ENCODE measurements around the gene BAZ1B.

Gene BAZ1B

DNA sequence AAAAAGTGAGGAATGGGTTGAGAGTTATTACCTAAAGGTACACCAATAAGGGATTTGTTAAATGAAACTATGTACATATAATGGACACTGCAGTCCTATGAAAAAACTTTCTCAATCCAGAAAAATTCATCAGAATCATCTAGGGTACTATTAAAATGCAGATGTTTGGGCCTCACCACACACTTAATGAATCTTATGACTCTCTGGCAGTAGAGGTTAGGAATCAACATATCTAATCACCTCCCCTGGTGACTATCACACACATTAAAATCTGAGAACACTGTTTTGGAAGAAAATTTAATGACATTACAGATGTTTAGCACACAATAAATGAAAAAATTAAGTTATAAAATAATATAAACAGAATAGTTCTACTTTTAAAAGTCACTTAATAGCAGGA lies 32.1 kb downstream of the BAZ1B start (continued):
- no peak for TF ChIP-seq SCRT1 (tag by site-specific recombination; IDR thresholded peaks at IDR 0.05; ENCODE audit: borderline replicate concordance)
- TF ChIP-seq ZBTB20 (tag by site-specific recombination; IDR thresholded peaks at IDR 0.05) = no peak
- TF ChIP-seq, protein P1, sequence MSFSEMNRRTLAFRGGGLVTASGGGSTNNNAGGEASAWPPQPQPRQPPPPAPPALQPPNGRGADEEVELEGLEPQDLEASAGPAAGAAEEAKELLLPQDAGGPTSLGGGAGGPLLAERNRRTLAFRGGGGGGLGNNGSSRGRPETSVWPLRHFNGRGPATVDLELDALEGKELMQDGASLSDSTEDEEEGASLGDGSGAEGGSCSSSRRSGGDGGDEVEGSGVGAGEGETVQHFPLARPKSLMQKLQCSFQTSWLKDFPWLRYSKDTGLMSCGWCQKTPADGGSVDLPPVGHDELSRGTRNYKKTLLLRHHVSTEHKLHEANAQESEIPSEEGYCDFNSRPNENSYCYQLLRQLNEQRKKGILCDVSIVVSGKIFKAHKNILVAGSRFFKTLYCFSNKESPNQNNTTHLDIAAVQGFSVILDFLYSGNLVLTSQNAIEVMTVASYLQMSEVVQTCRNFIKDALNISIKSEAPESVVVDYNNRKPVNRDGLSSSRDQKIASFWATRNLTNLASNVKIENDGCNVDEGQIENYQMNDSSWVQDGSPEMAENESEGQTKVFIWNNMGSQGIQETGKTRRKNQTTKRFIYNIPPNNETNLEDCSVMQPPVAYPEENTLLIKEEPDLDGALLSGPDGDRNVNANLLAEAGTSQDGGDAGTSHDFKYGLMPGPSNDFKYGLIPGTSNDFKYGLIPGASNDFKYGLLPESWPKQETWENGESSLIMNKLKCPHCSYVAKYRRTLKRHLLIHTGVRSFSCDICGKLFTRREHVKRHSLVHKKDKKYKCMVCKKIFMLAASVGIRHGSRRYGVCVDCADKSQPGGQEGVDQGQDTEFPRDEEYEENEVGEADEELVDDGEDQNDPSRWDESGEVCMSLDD (tag by site-specific recombination; IDR thresholded peaks at IDR 0.05) = no peak
- no peak for TF ChIP-seq ZNF280D (tag by site-specific recombination; IDR thresholded peaks at IDR 0.05)
- no peak for TF ChIP-seq ZNF530 (tag by site-specific recombination; IDR thresholded peaks at IDR 0.05; ENCODE audit: low read depth)
- no peak for TF ChIP-seq ZNF473 (tag by site-specific recombination; IDR thresholded peaks at IDR 0.05)
- TF ChIP-seq ZNF501 (tag by site-specific recombination; IDR thresholded peaks at IDR 0.05) = no peak
- no peak for TF ChIP-seq ZNF610 (tag by site-specific recombination; IDR thresholded peaks at IDR 0.05; ENCODE audit: borderline replicate concordance)
- no peak for TF ChIP-seq ZNF560 (tag by site-specific recombination; IDR thresholded peaks at IDR 0.05; ENCODE audit: borderline replicate concordance)
- TF ChIP-seq ZNF132 (tag by site-specific recombination; IDR thresholded peaks at IDR 0.05; ENCODE audit: borderline replicate concordance) = no peak
- no peak for TF ChIP-seq ZNF677 (tag by site-specific recombination; IDR thresholded peaks at IDR 0.05)
- TF ChIP-seq HOXC10 (CRISPR knock-in tag; IDR thresholded peaks at IDR 0.05) = no peak

DNA sequence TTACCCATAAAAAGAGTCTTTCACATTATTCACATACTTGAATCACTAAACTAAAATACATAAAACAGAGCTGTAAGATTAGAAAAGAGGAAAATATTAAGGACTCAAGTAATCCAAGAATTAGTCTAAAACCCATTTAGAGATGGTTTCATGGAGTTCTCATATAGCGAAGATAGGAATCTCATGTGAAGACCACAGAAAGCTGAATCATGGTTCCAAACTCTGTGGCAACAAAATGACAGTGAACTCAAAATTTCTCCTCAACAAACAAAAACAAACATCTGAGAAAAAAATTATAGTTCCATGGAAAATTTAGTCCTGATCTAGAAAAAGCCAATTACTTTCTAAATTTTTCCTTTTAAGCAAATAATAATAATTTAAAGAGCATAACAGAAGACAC lies 34.6 kb downstream of the BAZ1B start:
- peaks cover 2% of the 10 kb centered on the region; the same call in 1 of the 2 replicates for H3K4me1 ChIP-seq (ENCODE audit: control insufficient read depth, insufficient read depth, low read length)
- H3K36me3 ChIP-seq (ENCODE audit: control insufficient read depth in 2 of 2, insufficient read depth in 1 of 2, low read length in 2 of 2) = peaks cover 74 to 78% of the 10 kb centered on the region in 2 experiments
- CTCF ChIA-PET = interaction anchor here (0.5 to 2.0 kb wide), 4 partner anchors 14 to 36 kb away, joined by 3 to 7 read pairs (median 4); no protein-coding TSS in a partner anchor

GRCh38 chr7:73483171-73483570 lies 38.9 kb downstream of the BAZ1B start:
- no peaks in the 10 kb centered on the region for H3K9me3 ChIP-seq (ENCODE audit: control insufficient read depth, insufficient read depth, low read depth, low read length)
- H3K27ac ChIP-seq (ENCODE audit: extremely low read depth, low read depth, low read length) = no peak overlapping the region
- CTCF ChIA-PET = no interaction called here
- H3K36me3 ChIP-seq (ENCODE audit: control insufficient read depth in 2 of 2, insufficient read depth in 1 of 2, low read length in 2 of 2) = peaks cover 60 to 78% of the 10 kb centered on the region in 2 experiments
- no peak overlapping the region for H3K4me3 ChIP-seq (ENCODE audit: low read depth, low read length)
- peaks cover 2% of the 10 kb centered on the region; the same call in 1 of the 2 replicates for H3K4me1 ChIP-seq (ENCODE audit: control insufficient read depth, insufficient read depth, low read length)
- POLR2A ChIA-PET = interaction anchor here (0.6 kb wide), 1 partner anchor 246 kb away, joined by 3 read pairs; no protein-coding TSS in a partner anchor
- TF ChIP-seq MEIS1 (CRISPR knock-in tag; IDR thresholded peaks at IDR 0.05; ENCODE audit: borderline replicate concordance) (no peak), ZNF664 (tag by site-specific recombination; IDR thresholded peaks at IDR 0.05) (no peak), ZNF18 (tag by site-specific recombination; IDR thresholded peaks at IDR 0.05) (no peak), HOXC10 (CRISPR knock-in tag; IDR thresholded peaks at IDR 0.05) (no peak), ZNF623 (tag by site-specific recombination; IDR thresholded peaks at IDR 0.05) (no peak), SP7 (tag by site-specific recombination; IDR thresholded peaks at IDR 0.05) (no peak), ZNF302 (tag by site-specific recombination; IDR thresholded peaks at IDR 0.05; ENCODE audit: low read depth) (no peak), EGR2 (tag by site-specific recombination; IDR thresholded peaks at IDR 0.05; ENCODE audit: low read depth) (no peak)
- TF ChIP-seq, protein P2, sequence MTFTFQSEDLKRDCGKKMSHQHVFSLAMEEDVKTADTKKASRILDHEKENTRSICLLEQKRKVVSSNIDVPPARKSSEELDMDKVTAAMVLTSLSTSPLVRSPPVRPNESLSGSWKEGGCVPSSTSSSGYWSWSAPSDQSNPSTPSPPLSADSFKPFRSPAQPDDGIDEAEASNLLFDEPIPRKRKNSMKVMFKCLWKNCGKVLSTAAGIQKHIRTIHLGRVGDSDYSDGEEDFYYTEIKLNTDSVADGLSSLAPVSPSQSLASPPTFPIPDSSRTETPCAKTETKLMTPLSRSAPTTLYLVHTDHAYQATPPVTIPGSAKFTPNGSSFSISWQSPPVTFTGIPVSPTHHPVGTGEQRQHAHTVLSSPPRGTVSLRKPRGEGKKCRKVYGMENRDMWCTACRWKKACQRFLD (tag by site-specific recombination; IDR thresholded peaks at IDR 0.05) = no peak

More for the DNA sequence above, 34.6 kb downstream of the BAZ1B start:
- H3K9me3 ChIP-seq (ENCODE audit: control insufficient read depth, insufficient read depth, low read depth, low read length) = no peaks in the 10 kb centered on the region
- no peak for TF ChIP-seq ZNF48 (tag by site-specific recombination; IDR thresholded peaks at IDR 0.05)
- no peak for TF ChIP-seq KLF7 (tag by site-specific recombination; IDR thresholded peaks at IDR 0.05; ENCODE audit: borderline replicate concordance)
- TF ChIP-seq ZSCAN23 (tag by site-specific recombination; IDR thresholded peaks at IDR 0.05) = no peak
- TF ChIP-seq ZNF121 (tag by site-specific recombination; IDR thresholded peaks at IDR 0.05) = no peak
- POLR2A ChIA-PET = no interaction called here
- no peak overlapping the region for H3K27ac ChIP-seq (ENCODE audit: extremely low read depth, low read depth, low read length)
- no peak overlapping the region for H3K4me3 ChIP-seq (ENCODE audit: low read depth, low read length)

All from HEK293 (cell line).